Measurements from ENCODE around the gene HOXA10. TPM values are rescaled to one million over a fixed set of nuclear protein-coding genes. Genes with fewer than 3 reads are reported as not detected.

Gene HOXA10
- total RNA-seq, 1 donor from 2014 or later = not detected

DNA sequence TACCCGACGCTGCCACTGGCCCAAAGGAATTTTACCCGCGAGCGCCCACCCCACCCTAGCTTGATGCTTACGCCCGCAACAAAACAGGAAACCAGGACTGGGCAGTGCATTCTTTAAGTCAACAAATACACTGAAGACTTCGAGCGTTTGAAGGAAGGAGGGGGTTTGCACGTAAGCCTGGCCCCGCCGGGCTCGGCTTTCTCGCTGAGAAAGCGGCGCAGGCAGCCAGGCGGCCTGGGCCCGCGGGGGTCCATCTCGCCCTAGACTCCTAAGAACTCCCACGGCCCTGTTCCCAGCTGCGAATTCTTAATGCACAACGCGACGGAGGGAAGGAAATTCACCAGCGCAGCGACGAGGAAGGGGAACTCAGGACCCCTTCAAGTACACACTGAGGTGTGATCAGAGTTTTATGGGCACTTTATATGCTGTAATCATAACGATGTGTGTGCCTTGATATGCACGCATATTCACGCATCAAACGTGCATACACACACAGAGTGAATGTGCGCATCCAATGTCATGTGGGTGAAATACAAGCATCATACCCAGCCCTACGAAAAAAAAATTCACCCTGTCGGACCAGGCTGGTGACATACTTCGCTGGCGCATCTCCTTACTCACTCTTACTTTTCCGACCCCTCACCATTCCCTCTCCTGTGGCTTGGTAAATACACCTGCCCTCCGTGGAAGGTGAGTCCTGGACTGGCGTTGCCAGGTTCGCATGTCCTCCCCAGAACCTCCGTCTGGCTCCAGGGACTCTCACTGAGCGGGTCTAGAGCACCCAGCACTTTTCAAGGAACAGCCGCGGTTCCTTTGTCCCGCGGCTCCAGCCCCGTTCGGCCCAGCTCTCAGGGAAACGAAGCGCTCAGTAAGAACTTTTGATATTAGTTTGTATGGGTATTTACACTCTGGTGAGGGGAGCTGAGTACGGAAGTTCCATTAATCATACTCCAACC, 31.5 kb upstream of the HOXA10 start:
- Histone ChIP-seq H3K36me3 (no peaks in the 10 kb centered on the region), H3K27ac (replicated peaks) (no peak overlapping the region), H3K4me3 (peak overlapping the region; percentile 41), H3K4me1 (peaks cover 29% of the 10 kb centered on the region), H3K9me3 (replicated peaks) (no peaks in the 10 kb centered on the region), H3K27me3 (ENCODE audit: low read depth) (peaks cover 100% of the 10 kb centered on the region)
- intact Hi-C loops (cut with micrococcal nuclease) = no loop called here
- TF ChIP-seq, protein P1, sequence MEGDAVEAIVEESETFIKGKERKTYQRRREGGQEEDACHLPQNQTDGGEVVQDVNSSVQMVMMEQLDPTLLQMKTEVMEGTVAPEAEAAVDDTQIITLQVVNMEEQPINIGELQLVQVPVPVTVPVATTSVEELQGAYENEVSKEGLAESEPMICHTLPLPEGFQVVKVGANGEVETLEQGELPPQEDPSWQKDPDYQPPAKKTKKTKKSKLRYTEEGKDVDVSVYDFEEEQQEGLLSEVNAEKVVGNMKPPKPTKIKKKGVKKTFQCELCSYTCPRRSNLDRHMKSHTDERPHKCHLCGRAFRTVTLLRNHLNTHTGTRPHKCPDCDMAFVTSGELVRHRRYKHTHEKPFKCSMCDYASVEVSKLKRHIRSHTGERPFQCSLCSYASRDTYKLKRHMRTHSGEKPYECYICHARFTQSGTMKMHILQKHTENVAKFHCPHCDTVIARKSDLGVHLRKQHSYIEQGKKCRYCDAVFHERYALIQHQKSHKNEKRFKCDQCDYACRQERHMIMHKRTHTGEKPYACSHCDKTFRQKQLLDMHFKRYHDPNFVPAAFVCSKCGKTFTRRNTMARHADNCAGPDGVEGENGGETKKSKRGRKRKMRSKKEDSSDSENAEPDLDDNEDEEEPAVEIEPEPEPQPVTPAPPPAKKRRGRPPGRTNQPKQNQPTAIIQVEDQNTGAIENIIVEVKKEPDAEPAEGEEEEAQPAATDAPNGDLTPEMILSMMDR (IDR thresholded peaks at IDR 0.05; ENCODE audit: borderline replicate concordance) = no peak
- DNase-seq = no peak

DNA sequence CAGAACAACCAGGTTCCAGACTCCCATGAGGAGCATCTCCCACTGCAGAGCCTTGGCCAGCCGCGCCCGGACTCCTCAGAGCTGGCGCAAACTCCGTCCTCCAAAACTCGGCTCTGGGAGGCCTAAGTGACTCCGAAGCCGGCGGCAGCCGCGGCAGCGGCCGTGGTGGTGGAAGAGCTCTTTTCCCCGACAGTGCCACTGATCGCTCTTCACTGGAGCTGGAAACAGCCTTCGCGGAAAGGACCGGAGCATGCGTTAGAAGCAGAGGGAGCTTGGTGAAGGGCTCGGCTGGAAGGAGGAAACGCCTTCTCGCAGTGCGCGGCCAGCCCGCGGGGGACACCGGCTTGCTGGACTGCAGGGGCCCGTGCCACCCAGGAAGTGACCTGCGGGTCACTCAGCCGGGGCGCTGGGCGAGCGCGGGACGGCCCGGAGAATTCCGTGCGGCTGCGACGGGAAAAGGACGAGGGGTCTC, 30.8 kb upstream of the HOXA10 start:
- H3K36me3 ChIP-seq = no peaks in the 10 kb centered on the region
- H3K27me3 ChIP-seq (ENCODE audit: low read depth) = peaks cover 100% of the 10 kb centered on the region
- no peaks in the 10 kb centered on the region for H3K9me3 ChIP-seq (replicated peaks)
- no peak for DNase-seq
- intact Hi-C loops (cut with micrococcal nuclease) = no loop called here
- H3K4me1 ChIP-seq = peaks cover 32% of the 10 kb centered on the region
- peak overlapping the region; percentile 41 for H3K4me3 ChIP-seq
- no peak overlapping the region for H3K27ac ChIP-seq (replicated peaks)
- TF ChIP-seq, protein P1 (IDR thresholded peaks at IDR 0.05; ENCODE audit: borderline replicate concordance) = no peak

DNA sequence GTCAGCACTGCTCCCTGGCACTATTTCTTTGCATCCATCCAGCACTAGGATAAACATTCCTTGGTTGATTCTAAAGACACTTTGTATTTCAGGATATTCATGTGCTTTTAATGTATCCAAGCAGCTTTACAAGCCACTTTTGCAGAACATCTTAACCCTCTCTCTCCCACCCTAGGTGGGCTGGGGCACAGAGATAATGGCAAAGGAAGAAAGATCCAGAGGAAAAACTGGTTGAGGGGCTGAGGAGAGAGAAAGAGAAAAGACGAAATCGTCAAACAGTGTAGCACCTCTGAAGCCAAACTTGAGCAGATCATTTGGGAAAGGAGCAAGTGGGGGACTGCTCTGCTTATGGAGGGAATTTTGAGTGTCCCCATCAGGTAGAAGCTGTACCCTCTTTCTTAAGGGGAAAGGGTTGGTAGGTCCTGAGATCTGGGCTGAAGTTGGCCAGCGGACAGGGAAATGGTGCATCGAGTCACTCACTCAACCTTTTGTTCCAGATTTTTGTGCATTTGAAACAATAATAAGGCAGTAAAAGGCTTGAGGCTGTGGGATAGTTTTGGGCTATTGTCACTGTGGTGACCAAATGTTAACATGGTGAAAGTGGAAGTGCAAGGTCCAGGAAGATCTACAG, 30.0 kb upstream of the HOXA10 start:
- Histone ChIP-seq H3K27me3 (ENCODE audit: low read depth) (peaks cover 99% of the 10 kb centered on the region), H3K27ac (replicated peaks) (no peak overlapping the region), H3K4me3 (no peak overlapping the region), H3K4me1 (peaks cover 35% of the 10 kb centered on the region), H3K36me3 (no peaks in the 10 kb centered on the region), H3K9me3 (replicated peaks) (no peaks in the 10 kb centered on the region)
- intact Hi-C loops (cut with micrococcal nuclease) = no loop called here
- no peak for DNase-seq
- TF ChIP-seq, protein P1 (IDR thresholded peaks at IDR 0.05; ENCODE audit: borderline replicate concordance) = no peak

DNA sequence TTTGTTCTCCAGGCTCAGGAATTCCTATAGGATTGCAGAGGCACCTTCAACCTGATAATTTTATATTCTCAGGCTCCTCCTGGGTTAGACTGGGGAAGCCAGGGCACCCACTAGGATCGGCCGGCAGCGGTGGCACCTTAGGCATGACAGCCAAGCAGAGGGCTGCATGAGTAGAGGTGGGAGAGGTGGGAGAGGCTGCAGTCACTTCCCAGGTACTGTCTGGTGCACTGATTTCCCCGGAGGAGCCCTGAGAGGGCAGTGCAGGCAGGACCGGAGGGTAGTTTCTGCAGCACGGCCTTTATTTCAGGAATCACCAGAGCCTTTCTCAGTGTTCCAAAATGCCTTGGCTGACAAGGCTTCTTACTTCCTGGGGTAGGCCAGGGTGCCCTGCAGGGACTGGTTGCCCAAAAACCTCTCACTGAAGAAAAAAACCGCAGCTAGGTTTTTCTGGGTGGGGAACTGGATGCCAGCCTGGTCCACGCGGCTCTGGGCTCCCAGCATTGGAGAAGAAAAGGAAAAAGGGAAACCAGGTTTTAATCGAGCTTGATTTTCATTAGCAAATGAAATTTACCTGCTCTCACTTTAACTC, 29.3 kb upstream of the HOXA10 start:
- Histone ChIP-seq H3K4me3 (no peak overlapping the region), H3K9me3 (replicated peaks) (no peaks in the 10 kb centered on the region), H3K27ac (replicated peaks) (no peak overlapping the region), H3K36me3 (no peaks in the 10 kb centered on the region), H3K4me1 (peaks cover 41% of the 10 kb centered on the region), H3K27me3 (ENCODE audit: low read depth) (peaks cover 99% of the 10 kb centered on the region)
- intact Hi-C loops (cut with micrococcal nuclease) = no loop called here
- TF ChIP-seq, protein P1 (IDR thresholded peaks at IDR 0.05; ENCODE audit: borderline replicate concordance) = no peak
- no peak for DNase-seq

DNA sequence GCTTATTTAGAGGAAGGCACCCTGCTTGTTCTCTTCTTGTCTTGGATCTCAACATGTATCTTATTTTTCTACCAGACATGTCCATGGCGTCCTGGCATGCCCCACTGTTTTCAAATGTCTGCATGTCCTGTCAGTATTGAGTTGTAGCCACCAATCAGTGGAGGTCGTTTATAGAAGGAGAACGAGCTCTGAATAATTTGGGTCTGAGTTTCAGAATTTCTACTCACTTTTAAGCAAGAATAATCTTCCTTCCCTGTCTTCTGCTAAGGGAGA, 28.7 kb upstream of the HOXA10 start:
- TF ChIP-seq, protein P1 (IDR thresholded peaks at IDR 0.05; ENCODE audit: borderline replicate concordance) = no peak
- H3K27ac ChIP-seq (replicated peaks) = no peak overlapping the region
- H3K9me3 ChIP-seq (replicated peaks) = no peaks in the 10 kb centered on the region
- no peaks in the 10 kb centered on the region for H3K36me3 ChIP-seq
- peaks cover 43% of the 10 kb centered on the region for H3K4me1 ChIP-seq
- H3K27me3 ChIP-seq (ENCODE audit: low read depth) = peaks cover 99% of the 10 kb centered on the region
- no peak for DNase-seq
- intact Hi-C loops (cut with micrococcal nuclease) = no loop called here
- no peak overlapping the region for H3K4me3 ChIP-seq
